ENCODE results near the gene ALDH3A1.

- TF ChIP-seq POLR2AphosphoS5 (IDR thresholded peaks at IDR 0.05) (no peak), CTCF (IDR thresholded peaks at IDR 0.05) (no peak)
These were observed 2.0 kb upstream of the ALDH3A1 start for GRCh38 chr17:19750020-19750572.

All from stomach (tissue), 4 donors.